ENCODE data around the gene DUS1L. TPM values are rescaled to one million over a fixed set of nuclear protein-coding genes. Genes with fewer than 3 reads are reported as not detected.

Gene DUS1L
- 144 and 163 TPM in 2 replicates for polyA plus RNA-seq (2012; rRNA removed)
- 57.9 and 78.7 TPM in 2 replicates for polyA plus RNA-seq (2012; cell fraction: cytosol; rRNA removed)
- 1,198 and 1,537 TPM in 2 replicates for polyA plus RNA-seq (2012; cell fraction: nucleus; rRNA removed)

- H3K9ac ChIP-seq = peak within 1 kb of the TSS; percentile 89
- peak; percentile 98 for DNase-seq
- no peaks in the 10 kb centered on the region for H3K9me3 ChIP-seq
- peaks cover 10 to 33% of the 10 kb centered on the region in 2 experiments for H3K36me3 ChIP-seq (replicated peaks in 1 of 2; ENCODE audit: control insufficient read depth in 1 of 2, insufficient read depth in 2 of 2, low read length in 1 of 2)
- H4K20me1 ChIP-seq (ENCODE audit: insufficient read depth) = no peaks in the 10 kb centered on the region
- peak within 1 kb of the TSS; percentile 100 for H2AFZ ChIP-seq (ENCODE audit: low read depth)
- POLR2A ChIA-PET = interaction anchor here (0.6 to 1.0 kb wide), 2 partner anchors 14 to 28 kb away, joined by 3 read pairs; partner anchors contain the start of gene DCXR
- peaks cover 26% of the 10 kb centered on the region for H3K79me2 ChIP-seq (ENCODE audit: insufficient read depth)
- 39% methylated on average over 29 of the region's 88 CpGs for WGBS (ENCODE audit: low lambda C conversion rate)
- peak within 1 kb of the TSS; percentile 100 for H3K4me2 ChIP-seq
- H3F3A ChIP-seq (replicated peaks; ENCODE audit: insufficient read depth) = peaks cover 12% of the 10 kb centered on the region
- H3K9me2 ChIP-seq = no peaks in the 10 kb centered on the region
- peak within 1 kb of the TSS; percentile 81 to 95 for H3K4me3 ChIP-seq (ENCODE audit: low read depth in 2 of 2, low read length in 1 of 2)
- no peaks in the 10 kb centered on the region for H3K27me3 ChIP-seq (ENCODE audit: insufficient read depth)
- peaks cover 12 to 21% of the 10 kb centered on the region in 2 experiments; a peak in 2 of 4 replicates for H3K4me1 ChIP-seq (ENCODE audit: control insufficient read depth in 1 of 2, insufficient read depth in 2 of 2, low read depth in 1 of 2, low read length in 1 of 2)
- CTCF ChIA-PET = interaction anchor here (0.6 to 8.0 kb wide), 8 partner anchors 9 to 98 kb away, joined by 3 to 47 read pairs (median 4); partner anchors contain the start of genes DCXR, GPS1, RAC3 and RFNG
- H3K27ac ChIP-seq (ENCODE audit: low read depth in 2 of 2, low read length in 1 of 2) = peak within 1 kb of the TSS in 1 of 2 experiments; percentile 51; a peak in 1 of 4 replicates
- peak; percentile 87 for TF ChIP-seq TAF1 (IDR thresholded peaks at IDR 0.05; ENCODE audit: borderline replicate concordance, low read depth, low read length)
- TF ChIP-seq CHD2 (IDR thresholded peaks at IDR 0.05; ENCODE audit: low read length, partially characterized antibody) = no peak
- peak; percentile 41; the same call in 1 of the 2 replicates for TF ChIP-seq PBX3 (IDR thresholded peaks at IDR 0.05)
- TF ChIP-seq MXI1 (IDR thresholded peaks at IDR 0.05; ENCODE audit: low read depth, low read length) = peak; percentile 25
- TF ChIP-seq EZH2phosphoT487 (IDR thresholded peaks at IDR 0.05; ENCODE audit: borderline replicate concordance, low read depth) = no peak
- peak; percentile 55; the same call in 1 of the 2 replicates for TF ChIP-seq USF1 (IDR thresholded peaks at IDR 0.05; ENCODE audit: borderline replicate concordance, low read depth)
- TF ChIP-seq FOSL2 (IDR thresholded peaks at IDR 0.05; ENCODE audit: borderline replicate concordance, low read depth) = no peak
- no peak for TF ChIP-seq IRF3 (IDR thresholded peaks at IDR 0.05; ENCODE audit: low read depth, low read length)
- peak; percentile 73 for TF ChIP-seq REST (IDR thresholded peaks at IDR 0.05; ENCODE audit: low read depth, low read length)
- peak; percentile 90 for TF ChIP-seq GABPA (IDR thresholded peaks at IDR 0.05; ENCODE audit: low read depth)
- no peak for TF ChIP-seq USF2 (IDR thresholded peaks at IDR 0.05; ENCODE audit: borderline replicate concordance, low read depth, low read length)
- TF ChIP-seq RFX5 (IDR thresholded peaks at IDR 0.05; ENCODE audit: low read length) = no peak
- no peak for TF ChIP-seq YY1 (IDR thresholded peaks at IDR 0.05; ENCODE audit: low read depth)
- no peak for TF ChIP-seq CTCF (IDR thresholded peaks at IDR 0.05)
- TF ChIP-seq POLR2AphosphoS5 (IDR thresholded peaks at IDR 0.05; ENCODE audit: low read depth, low read length) = no peak; the same call in 1 of the 2 replicates
- no peak for TF ChIP-seq RXRA (IDR thresholded peaks at IDR 0.05; ENCODE audit: borderline replicate concordance, low read depth)
- TF ChIP-seq JUND (IDR thresholded peaks at IDR 0.05) = no peak
- TF ChIP-seq MAX (IDR thresholded peaks at IDR 0.05; ENCODE audit: low read depth) = peak; percentile 77
- no peak for TF ChIP-seq GATA2 (CRISPR knock-in tag; IDR thresholded peaks at IDR 0.05)
- no peak for TF ChIP-seq TEAD4 (IDR thresholded peaks at IDR 0.05; ENCODE audit: borderline replicate concordance, insufficient read depth)
- TF ChIP-seq FOXJ3 (CRISPR knock-in tag; IDR thresholded peaks at IDR 0.05) = 0 out of 2 replicates have a peak, but pooled peaks have one; percentile 47
- no peak for TF ChIP-seq RCOR1 (IDR thresholded peaks at IDR 0.05; ENCODE audit: low read length)
Observed at GRCh38 chr17:82065638-82066303, at the start of gene DUS1L. DUS1L (minus strand) TSS chr17:82065804; CDS start chr17:82065059, 745 bp downstream.
